Measurements from ENCODE around the gene KANK4.

Gene KANK4

GRCh38 chr1:62309906-62310305 is 9.3 kb downstream of the KANK4 start:
- Histone ChIP-seq H3K36me3 (ENCODE audit: insufficient read depth, low read length) (no peaks in the 10 kb centered on the region), H3K9me2 (replicated peaks; ENCODE audit: low read depth, low read length) (no peaks in the 10 kb centered on the region), H3K27me3 (ENCODE audit: insufficient read depth, low read length, poor library complexity, severe bottlenecking) (peaks cover 43% of the 10 kb centered on the region), H3F3A (ENCODE audit: low read depth) (no peaks in the 10 kb centered on the region), H3K9me3 (ENCODE audit: insufficient read depth, low read depth, low read length) (no peaks in the 10 kb centered on the region), H3K9ac (ENCODE audit: low read depth, low read length, poor library complexity, severe bottlenecking) (no peak overlapping the region), H3K4me2 (ENCODE audit: low read depth, low read length, poor library complexity, severe bottlenecking) (no peak overlapping the region), H4K20me1 (ENCODE audit: insufficient read depth, low read length, poor library complexity, severe bottlenecking) (no peaks in the 10 kb centered on the region), H2AFZ (ENCODE audit: low read length) (no peak overlapping the region), H3K4me3 (ENCODE audit: low read length, poor library complexity, severe bottlenecking) (no peak overlapping the region), H3K4me1 (ENCODE audit: insufficient read depth, low read length, poor library complexity, severe bottlenecking) (peaks cover 10% of the 10 kb centered on the region), H3K79me2 (ENCODE audit: insufficient read depth, low read length) (no peaks in the 10 kb centered on the region)
- TF ChIP-seq EZH2phosphoT487 (IDR thresholded peaks at IDR 0.05; ENCODE audit: borderline replicate concordance), result no peak
- TF ChIP-seq CTCF (conservative IDR thresholded peaks at IDR 0.05; ENCODE audit: low read length), result no peak

DNA sequence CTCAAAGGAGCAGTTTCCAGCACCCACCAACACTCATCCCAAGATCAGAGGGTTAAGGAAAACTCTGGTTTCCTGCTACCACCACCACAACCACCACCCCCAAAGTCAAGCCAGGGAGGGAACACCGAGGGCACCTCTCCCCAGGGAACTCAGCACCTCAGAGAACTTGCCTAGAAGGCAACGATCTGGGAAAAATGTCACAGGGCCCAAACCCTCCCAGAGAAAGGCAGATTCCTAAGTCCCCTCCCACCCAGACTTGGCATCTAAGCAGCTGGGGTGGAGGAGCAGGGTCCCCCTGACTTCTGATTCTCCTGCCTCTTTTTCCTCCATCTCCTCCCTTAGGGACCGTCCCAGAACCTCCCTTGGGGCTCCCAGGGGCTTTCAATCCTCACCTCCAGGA is 10.6 kb downstream of the KANK4 start:
- no peak overlapping the region for H2AFZ ChIP-seq (ENCODE audit: low read length)
- no peaks in the 10 kb centered on the region for H3K9me3 ChIP-seq (ENCODE audit: insufficient read depth, low read depth, low read length)
- H3K4me2 ChIP-seq (ENCODE audit: low read depth, low read length, poor library complexity, severe bottlenecking), result no peak overlapping the region
- H3K4me1 ChIP-seq (ENCODE audit: insufficient read depth, low read length, poor library complexity, severe bottlenecking), result peaks cover 10% of the 10 kb centered on the region
- no peak overlapping the region for H3K4me3 ChIP-seq (ENCODE audit: low read length, poor library complexity, severe bottlenecking)
- no peaks in the 10 kb centered on the region for H3F3A ChIP-seq (ENCODE audit: low read depth)
- TF ChIP-seq EZH2phosphoT487 (IDR thresholded peaks at IDR 0.05; ENCODE audit: borderline replicate concordance), result no peak
- no peaks in the 10 kb centered on the region for H3K79me2 ChIP-seq (ENCODE audit: insufficient read depth, low read length)
- peaks cover 51% of the 10 kb centered on the region for H3K27me3 ChIP-seq (ENCODE audit: insufficient read depth, low read length, poor library complexity, severe bottlenecking)
- no peaks in the 10 kb centered on the region for H4K20me1 ChIP-seq (ENCODE audit: insufficient read depth, low read length, poor library complexity, severe bottlenecking)
- no peaks in the 10 kb centered on the region for H3K36me3 ChIP-seq (ENCODE audit: insufficient read depth, low read length)
- H3K9me2 ChIP-seq (replicated peaks; ENCODE audit: low read depth, low read length), result no peaks in the 10 kb centered on the region
- no peak overlapping the region for H3K9ac ChIP-seq (ENCODE audit: low read depth, low read length, poor library complexity, severe bottlenecking)

DNA sequence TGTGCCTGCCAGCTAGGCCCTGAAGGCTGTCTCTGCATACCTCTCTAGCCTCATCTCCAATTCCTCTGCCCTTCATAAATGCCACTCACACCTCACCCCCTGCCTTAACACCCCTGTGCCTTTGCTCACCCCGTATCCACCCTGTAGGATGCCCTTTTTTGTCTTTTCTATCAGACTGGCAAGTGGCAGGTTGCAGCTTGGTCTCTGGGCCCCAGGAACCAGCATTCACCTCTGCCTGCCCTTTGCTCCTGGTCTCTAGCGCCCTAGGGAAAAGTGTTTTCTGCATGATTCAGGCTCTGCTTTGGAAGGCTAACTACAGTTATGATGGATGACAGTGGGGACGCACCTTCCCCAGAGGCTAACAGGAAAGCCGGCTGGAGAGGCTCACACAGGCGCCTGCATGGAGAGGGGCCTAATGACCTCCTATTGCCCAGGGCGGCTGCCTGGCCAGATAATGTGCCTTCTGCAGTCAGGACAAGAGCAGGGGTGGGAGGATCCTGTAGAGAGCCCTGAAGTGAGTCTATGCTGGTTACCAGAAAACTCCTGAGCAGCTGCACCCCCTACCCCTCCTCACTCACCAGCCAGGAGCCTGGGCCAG is 11.2 kb downstream of the KANK4 start:
- TF ChIP-seq EZH2phosphoT487 (IDR thresholded peaks at IDR 0.05; ENCODE audit: borderline replicate concordance), result no peak
- TF ChIP-seq CTCF (conservative IDR thresholded peaks at IDR 0.05; ENCODE audit: low read length), result no peak
- Histone ChIP-seq H3F3A (ENCODE audit: low read depth) (no peaks in the 10 kb centered on the region), H3K79me2 (ENCODE audit: insufficient read depth, low read length) (no peaks in the 10 kb centered on the region), H4K20me1 (ENCODE audit: insufficient read depth, low read length, poor library complexity, severe bottlenecking) (no peaks in the 10 kb centered on the region), H2AFZ (ENCODE audit: low read length) (no peak overlapping the region), H3K27me3 (ENCODE audit: insufficient read depth, low read length, poor library complexity, severe bottlenecking) (peaks cover 51% of the 10 kb centered on the region), H3K36me3 (ENCODE audit: insufficient read depth, low read length) (no peaks in the 10 kb centered on the region), H3K9me3 (ENCODE audit: insufficient read depth, low read depth, low read length) (no peaks in the 10 kb centered on the region), H3K4me2 (ENCODE audit: low read depth, low read length, poor library complexity, severe bottlenecking) (no peak overlapping the region), H3K4me3 (ENCODE audit: low read length, poor library complexity, severe bottlenecking) (no peak overlapping the region), H3K9me2 (replicated peaks; ENCODE audit: low read depth, low read length) (no peaks in the 10 kb centered on the region), H3K9ac (ENCODE audit: low read depth, low read length, poor library complexity, severe bottlenecking) (no peak overlapping the region), H3K4me1 (ENCODE audit: insufficient read depth, low read length, poor library complexity, severe bottlenecking) (peaks cover 10% of the 10 kb centered on the region)

- Histone ChIP-seq H3F3A (ENCODE audit: low read depth) (no peaks in the 10 kb centered on the region), H4K20me1 (ENCODE audit: insufficient read depth, low read length, poor library complexity, severe bottlenecking) (no peaks in the 10 kb centered on the region), H3K4me1 (ENCODE audit: insufficient read depth, low read length, poor library complexity, severe bottlenecking) (peaks cover 10% of the 10 kb centered on the region), H3K9ac (ENCODE audit: low read depth, low read length, poor library complexity, severe bottlenecking) (no peak overlapping the region), H3K9me2 (replicated peaks; ENCODE audit: low read depth, low read length) (no peaks in the 10 kb centered on the region), H3K4me2 (ENCODE audit: low read depth, low read length, poor library complexity, severe bottlenecking) (no peak overlapping the region), H3K79me2 (ENCODE audit: insufficient read depth, low read length) (no peaks in the 10 kb centered on the region), H3K9me3 (ENCODE audit: insufficient read depth, low read depth, low read length) (no peaks in the 10 kb centered on the region), H3K4me3 (ENCODE audit: low read length, poor library complexity, severe bottlenecking) (no peak overlapping the region), H3K27me3 (ENCODE audit: insufficient read depth, low read length, poor library complexity, severe bottlenecking) (peaks cover 51% of the 10 kb centered on the region), H3K36me3 (ENCODE audit: insufficient read depth, low read length) (no peaks in the 10 kb centered on the region), H2AFZ (ENCODE audit: low read length) (no peak overlapping the region)
- TF ChIP-seq EZH2phosphoT487 (IDR thresholded peaks at IDR 0.05; ENCODE audit: borderline replicate concordance) (no peak), CTCF (conservative IDR thresholded peaks at IDR 0.05; ENCODE audit: low read length) (no peak)
These were observed 11.8 kb downstream of the KANK4 start for GRCh38 chr1:62307446-62307845.

All from Loucy (cell line).